HEK293 (cell line): ENCODE measurements around the gene ENTREP3.
A peak's percentile ranks its signal among the peaks of the same experiment; 100 is the strongest.

Source experiments
- CTCF ChIA-PET: fragments of 350-600 bp; formaldehyde crosslinking; extraction: SDS; loops from one replicate; lab custom pipeline; 2021; ENCODE audit warnings: antibody characterized with exemption; lab: Yijun Ruan, JAX
- POLR2A ChIA-PET: fragments of 300-600 bp; formaldehyde crosslinking; extraction: SDS; loops from one replicate; lab custom pipeline; 2020; ENCODE audit warnings: antibody characterized with exemption, inconsistent platforms; lab: Yijun Ruan, JAX
- H3K27ac ChIP-seq: fragments of 200-500 bp; sonication (Bioruptor generic); 2 replicates; pipeline ENCODE4 v1.5.1; 2014; ENCODE audit warnings: low read depth, low read length, control low read depth, inconsistent platforms; ENCODE audit errors: extremely low read depth
- H3K36me3 ChIP-seq, 2 experiments: fragments of 200-500 bp in 1 of 2; sonication (Bioruptor generic) in 1 of 2; 1 replicate in 1 of 2; 2 replicates in 1 of 2; pipeline ENCODE4 v1.5.1; 2014 to 2017; ENCODE audit warnings: inconsistent platforms in 2 of 2, low read length in 2 of 2; ENCODE audit not compliant: control insufficient read depth in 2 of 2, insufficient read depth in 1 of 2
- H3K4me1 ChIP-seq: fragments of 200-500 bp; sonication (Bioruptor generic); 2 replicates; pipeline ENCODE4 v1.5.1; 2014; ENCODE audit warnings: mild to moderate bottlenecking, low read length, inconsistent platforms; ENCODE audit not compliant: control insufficient read depth, insufficient read depth
- H3K4me3 ChIP-seq: 2 replicates; pipeline ENCODE4 v1.5.1; 2011; ENCODE audit warnings: low read depth, mild to moderate bottlenecking, control low read depth, low read length, moderate library complexity
- H3K9me3 ChIP-seq: fragments of 200-500 bp; sonication (Bioruptor generic); 2 replicates; pipeline ENCODE4 v1.5.1; 2014; ENCODE audit warnings: low read depth, low read length, inconsistent platforms; ENCODE audit not compliant: control insufficient read depth, insufficient read depth
- HIC1 ChIP-seq: fragments of 450-650 bp; formaldehyde crosslinking; IDR thresholded peaks from 2 replicates; pipeline ENCODE4 v1.5.1; 2016; ENCODE audit warnings: missing biosample characterization, missing genetic modification characterization
- IKZF3 ChIP-seq: fragments of 450-650 bp; IDR thresholded peaks from 2 replicates; pipeline ENCODE4 v1.5.0; 2018; ENCODE audit warnings: missing biosample characterization, mild to moderate bottlenecking, missing genetic modification characterization, moderate library complexity
- KLF8 ChIP-seq: fragments of 450-650 bp; formaldehyde crosslinking; IDR thresholded peaks from 2 replicates; pipeline ENCODE4 v1.5.1; 2016; ENCODE audit warnings: missing biosample characterization, missing genetic modification characterization
- REST ChIP-seq: fragments of 450-650 bp; formaldehyde crosslinking; IDR thresholded peaks from 2 replicates; pipeline ENCODE4 v1.5.1; 2016; ENCODE audit warnings: missing biosample characterization, missing genetic modification characterization
- ZBTB11 ChIP-seq: fragments of 450-650 bp; formaldehyde crosslinking; conservative IDR thresholded peaks from 2 replicates; pipeline ENCODE4 v1.5.1; 2016; ENCODE audit warnings: low read depth, missing biosample characterization, missing genetic modification characterization
- ZNF112 ChIP-seq: fragments of 450-650 bp; formaldehyde crosslinking; IDR thresholded peaks from 2 replicates; pipeline ENCODE4 v1.5.0; 2017; ENCODE audit warnings: missing biosample characterization, missing genetic modification characterization
- ZNF121 ChIP-seq: fragments of 450-650 bp; formaldehyde crosslinking; IDR thresholded peaks from 2 replicates; pipeline ENCODE4 v1.5.1; 2016; ENCODE audit warnings: missing biosample characterization, missing genetic modification characterization
- ZNF423 ChIP-seq: fragments of 450-650 bp; formaldehyde crosslinking; IDR thresholded peaks from 2 replicates; pipeline ENCODE4 v1.5.1; 2016; ENCODE audit warnings: missing biosample characterization, missing genetic modification characterization
- ZNF518A ChIP-seq: fragments of 450-650 bp; formaldehyde crosslinking; conservative IDR thresholded peaks from 2 replicates; pipeline ENCODE4 v1.5.1; 2016; ENCODE audit warnings: low read depth, missing biosample characterization, missing genetic modification characterization
- ZNF580 ChIP-seq: fragments of 450-650 bp; formaldehyde crosslinking; IDR thresholded peaks from 2 replicates; pipeline ENCODE4 v1.5.1; 2016; ENCODE audit warnings: missing biosample characterization, missing genetic modification characterization
- ZNF645 ChIP-seq: fragments of 450-650 bp; formaldehyde crosslinking; IDR thresholded peaks from 2 replicates; pipeline ENCODE4; 2016; ENCODE audit warnings: missing biosample characterization, missing genetic modification characterization
- ZNF704 ChIP-seq: fragments of 450-650 bp; formaldehyde crosslinking; IDR thresholded peaks from 2 replicates; pipeline ENCODE4 v1.5.1; 2016; ENCODE audit warnings: missing biosample characterization, missing genetic modification characterization
- ZNF791 ChIP-seq: fragments of 450-650 bp; formaldehyde crosslinking; IDR thresholded peaks from 2 replicates; pipeline ENCODE4 v1.5.1; 2016; ENCODE audit warnings: missing biosample characterization, missing genetic modification characterization

ENTREP3 gene

GRCh38 chr1:155241841-155242264 is 13.4 kb downstream of the ENTREP3 start:
- H3K27ac ChIP-seq = no peak overlapping the region
- no peaks in the 10 kb centered on the region for H3K9me3 ChIP-seq
- TF ChIP-seq ZNF518A (tag by site-specific recombination) (no peak), ZNF121 (tag by site-specific recombination) (peak; percentile 92), ZNF704 (tag by site-specific recombination) (no peak), ZNF645 (tag by site-specific recombination) (no peak), HIC1 (0 out of 2 replicates have a peak, but pooled peaks have one; percentile 5), IKZF3 (no peak), ZNF112 (no peak), REST (tag by site-specific recombination) (peak; percentile 76; the same call in 1 of the 2 replicates), ZNF580 (tag by site-specific recombination) (0 out of 2 replicates have a peak, but pooled peaks have one; percentile 54), ZNF423 (tag by site-specific recombination) (no peak), KLF8 (tag by site-specific recombination) (no peak), ZNF791 (tag by site-specific recombination) (no peak), ZBTB11 (tag by site-specific recombination) (no peak)
- TF ChIP-seq, all 188 proteins: peak for 4
- Histone ChIP-seq H3K4me3 (no peak overlapping the region), H3K4me1 (peaks cover 5% of the 10 kb centered on the region; the same call in 1 of the 2 replicates), H3K36me3 (peaks cover 4 to 26% of the 10 kb centered on the region in 2 experiments; a peak in 2 of 3 replicates)
- ChIA-PET CTCF (interaction anchor here (1.0 to 2.1 kb wide), 4 partner anchors 8 to 329 kb away, joined by 3 to 15 read pairs (median 4); no protein-coding TSS in a partner anchor), POLR2A (interaction anchor here (0.6 to 1.6 kb wide), 6 partner anchors 14 to 82 kb away, joined by 3 to 6 read pairs (median 3); partner anchors contain the start of gene CLK2)
